Large intestine (tissue), 3 donors: ENCODE results near the gene B3GAT3. TPM values are rescaled to one million over a fixed set of nuclear protein-coding genes. Genes with fewer than 3 reads are reported as not detected.
A peak's percentile ranks its signal among the peaks of the same experiment; 100 is the strongest.
"Not testable (repeated sequence)": the region's sequence is repeated elsewhere in the genome, so short reads cannot be mapped to it uniquely, and the experiment has no call there.

ENCODE experiments used
- DNase-seq, 2 donors: peaks; one replicate each; pipeline versions ENCODE4 v3.0.0 to v3.0.0-alpha.2; 2013
- H3K27ac ChIP-seq: one replicate; pipeline ENCODE4 v1.5.1; 2013; ENCODE audit warnings: low read length
- H3K27me3 ChIP-seq: 2 replicates; pipeline ENCODE4 v1.6.1; 2013; ENCODE audit warnings: low read length; ENCODE audit not compliant: control insufficient read depth, insufficient read depth
- H3K36me3 ChIP-seq: 2 replicates; pipeline ENCODE4 v1.6.1; 2013; ENCODE audit warnings: low read length; ENCODE audit not compliant: control insufficient read depth, insufficient read depth
- H3K4me1 ChIP-seq: one replicate; pipeline ENCODE4 v1.6.1; 2013; ENCODE audit warnings: low read length; ENCODE audit not compliant: control insufficient read depth, insufficient read depth
- H3K4me3 ChIP-seq: one replicate; pipeline ENCODE4 v1.5.1; 2013; ENCODE audit warnings: low read length
- H3K9me3 ChIP-seq: one replicate; pipeline ENCODE4 v1.6.1; 2013; ENCODE audit warnings: mild to moderate bottlenecking, low read depth, low read length, moderate library complexity; ENCODE audit not compliant: control insufficient read depth
- WGBS: methylation state at CpG from one replicate; pipeline ENCODE4 v1.1.5; 2013; ENCODE audit warnings: low lambda C conversion rate; ENCODE audit not compliant: insufficient coverage; 5-methylcytosine and 5-hydroxymethylcytosine counted together
- polyA plus RNA-seq: library from polyadenylated mRNA; unstranded; fragments of 120-200 nt; gene quantifications from one replicate; pipeline ENCODE4 v1.2.1, GENCODE V29; 2013

B3GAT3 gene
- polyA plus RNA-seq, 1 donor = 40.0 TPM

- Histone ChIP-seq H3K4me1 (peaks cover 19% of the 10 kb centered on the region), H3K4me3 (peak overlapping the region; percentile 85), H3K36me3 (peaks cover 68% of the 10 kb centered on the region), H3K9me3 (no peaks in the 10 kb centered on the region), H3K27me3 (no peaks in the 10 kb centered on the region), H3K27ac (no peak overlapping the region)
- DNase-seq = no peak
- WGBS = no CpG with 5 or more reads among the region's 12 CpGs
These were observed 49.4 kb downstream of the B3GAT3 start for GRCh38 chr11:62572431-62572830.

DNA sequence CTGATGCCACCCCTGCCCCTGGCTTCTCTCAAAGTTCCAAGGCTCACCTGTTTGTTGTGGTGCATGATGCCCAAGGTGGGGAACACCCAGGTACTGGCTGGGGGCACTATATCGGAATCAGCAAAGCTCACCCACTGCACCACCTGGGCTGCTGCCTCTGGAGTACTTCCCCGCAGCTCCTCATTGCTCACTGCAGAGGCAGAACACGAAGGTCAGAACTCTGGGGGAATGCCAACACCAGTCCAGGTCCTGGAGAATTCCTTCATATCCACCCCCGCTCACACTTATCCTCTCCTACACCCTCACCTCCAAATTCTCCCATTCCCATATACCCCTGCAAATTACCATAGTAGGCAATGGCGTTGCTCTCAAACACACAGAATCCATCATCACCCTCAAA, 50.3 kb downstream of the B3GAT3 start:
- H3K27me3 ChIP-seq, H3K4me3 ChIP-seq, DNase-seq, H3K27ac ChIP-seq, H3K9me3 ChIP-seq: not testable (repeated sequence)
- Histone ChIP-seq H3K4me1 (peaks cover 19% of the 10 kb centered on the region), H3K36me3 (peaks cover 68% of the 10 kb centered on the region)
- no CpG with 5 or more reads among the region's 5 CpGs for WGBS

DNA sequence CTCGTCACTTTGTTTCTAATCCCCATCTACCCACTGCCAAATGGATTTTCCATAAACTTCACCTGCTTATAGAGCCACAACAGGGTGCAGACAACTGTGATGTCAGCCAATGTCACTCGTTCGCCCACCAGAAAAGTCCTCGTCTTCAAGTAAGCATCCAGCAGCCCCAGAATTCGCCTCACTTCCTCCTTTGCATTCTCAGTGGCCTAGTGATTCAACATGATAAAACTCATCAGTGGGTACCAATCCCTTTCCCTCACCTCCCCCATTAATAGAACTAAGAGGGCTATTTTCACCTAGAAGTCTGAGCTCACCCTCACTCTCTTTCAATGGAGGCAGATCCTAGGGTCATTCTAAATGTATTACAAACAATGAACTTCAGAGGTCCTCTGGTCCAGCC, 50.9 kb downstream of the B3GAT3 start:
- H3K27me3 ChIP-seq, DNase-seq, H3K27ac ChIP-seq, H3K4me3 ChIP-seq, H3K9me3 ChIP-seq: not testable (repeated sequence)
- no CpG with 5 or more reads among the region's 5 CpGs for WGBS
- Histone ChIP-seq H3K36me3 (peaks cover 68% of the 10 kb centered on the region), H3K4me1 (peaks cover 20% of the 10 kb centered on the region)

DNA sequence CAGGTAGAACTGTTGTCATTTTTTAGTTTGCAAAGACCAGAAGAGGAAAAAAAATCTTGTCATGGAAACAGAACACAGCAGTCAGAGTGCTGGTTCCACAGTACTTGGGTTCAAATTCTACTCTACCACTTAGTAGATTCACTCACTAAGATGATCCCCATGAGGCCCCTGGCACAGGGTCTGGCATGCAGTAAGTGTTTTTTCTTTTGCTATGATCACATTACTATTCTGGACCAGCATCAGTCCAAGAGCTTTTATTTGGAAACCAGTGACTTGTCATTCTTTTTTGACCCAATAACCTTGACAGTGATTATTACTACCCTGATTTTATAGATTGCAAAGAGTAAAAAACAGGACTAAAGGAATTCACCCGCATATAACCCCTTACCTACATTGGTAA, 52.2 kb downstream of the B3GAT3 start:
- Histone ChIP-seq H3K4me1 (peaks cover 15% of the 10 kb centered on the region), H3K36me3 (peaks cover 70% of the 10 kb centered on the region), H3K27me3 (no peaks in the 10 kb centered on the region), H3K4me3 (no peak overlapping the region), H3K27ac (no peak overlapping the region), H3K9me3 (no peaks in the 10 kb centered on the region)
- DNase-seq = no peak
- no CpG with 5 or more reads among the region's 1 CpG for WGBS

DNA sequence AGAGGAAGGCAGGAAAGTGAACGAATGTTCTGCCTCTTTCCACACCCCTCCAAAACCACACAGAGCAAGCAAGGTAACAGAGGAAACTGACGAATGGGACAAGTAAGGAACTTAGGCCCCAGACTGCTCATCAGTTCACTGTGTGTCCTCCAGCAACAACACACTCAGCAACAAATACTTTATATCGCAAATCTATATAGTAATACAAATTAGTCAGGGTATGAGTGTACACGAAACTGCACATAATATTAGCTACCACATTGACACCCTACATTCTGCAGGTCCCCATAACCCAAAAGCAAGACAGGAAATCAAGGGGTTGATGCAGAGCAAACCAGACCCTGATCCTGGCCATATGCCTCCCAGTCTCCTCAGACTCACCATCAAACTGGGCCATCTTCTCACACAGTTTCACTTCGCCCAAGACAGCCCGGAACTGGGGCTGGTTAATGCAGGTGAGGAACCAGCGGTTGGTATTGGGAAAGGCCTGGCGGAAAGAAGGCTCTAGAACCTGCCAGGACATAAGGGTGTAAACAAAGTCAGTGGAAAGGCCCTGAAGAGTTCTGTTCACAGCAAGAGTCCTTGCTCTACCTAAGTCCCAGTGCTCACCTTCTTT, 54.7 kb downstream of the B3GAT3 start:
- DNase-seq = no peak
- H3K36me3 ChIP-seq = peaks cover 84% of the 10 kb centered on the region
- H3K27me3 ChIP-seq = no peaks in the 10 kb centered on the region
- H3K4me3 ChIP-seq = no peak overlapping the region
- peaks cover 13% of the 10 kb centered on the region for H3K4me1 ChIP-seq
- H3K9me3 ChIP-seq = no peaks in the 10 kb centered on the region
- whole genome bisulfite sequencing = no CpG with 5 or more reads among the region's 8 CpGs
- no peak overlapping the region for H3K27ac ChIP-seq

DNA sequence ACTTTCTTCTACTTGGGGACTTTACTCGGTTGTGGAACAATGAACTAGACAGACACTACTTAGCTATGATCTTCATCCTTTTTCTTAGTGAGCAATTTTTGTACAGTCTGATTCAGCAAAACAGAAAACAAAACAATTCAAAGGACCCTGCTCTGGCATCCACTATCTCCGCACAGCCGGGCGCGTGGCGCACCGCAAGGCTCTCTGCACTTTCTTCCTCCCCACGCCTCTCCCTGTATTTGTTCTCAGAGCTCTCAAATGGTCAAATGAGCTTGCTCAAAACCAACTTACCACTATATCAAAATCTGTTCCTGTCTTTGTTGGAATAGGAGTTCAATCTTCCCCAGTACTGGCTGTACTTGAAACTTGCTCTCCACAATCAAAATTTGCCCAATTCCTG, 55.5 kb downstream of the B3GAT3 start:
- H3K4me3 ChIP-seq = no peak overlapping the region
- no peaks in the 10 kb centered on the region for H3K9me3 ChIP-seq
- H3K36me3 ChIP-seq = peaks cover 80% of the 10 kb centered on the region
- H3K27ac ChIP-seq = no peak overlapping the region
- peaks cover 19% of the 10 kb centered on the region for H3K4me1 ChIP-seq
- no peak for DNase-seq
- no peaks in the 10 kb centered on the region for H3K27me3 ChIP-seq
- WGBS = 95% methylated on average over 7 of the region's 8 CpGs

Other genes starting within 250 kb of the B3GAT3 start
- not detected for gene SCGB1A1, start 203.0 kb downstream of the B3GAT3 start, polyA plus RNA-seq
- 134 TPM for gene AHNAK, start 75.2 kb downstream of the B3GAT3 start, polyA plus RNA-seq
- 2,426 TPM for gene EEF1G, start 48.1 kb downstream of the B3GAT3 start, polyA plus RNA-seq
- gene TUT1, start 30.5 kb downstream of the B3GAT3 start, polyA plus RNA-seq = 18.7 TPM
- gene MTA2, start 20.1 kb downstream of the B3GAT3 start, polyA plus RNA-seq = 51.6 TPM
- 25.3 TPM for gene EML3, start 9.2 kb downstream of the B3GAT3 start, polyA plus RNA-seq
- 4.5 TPM for gene ROM1, start 8.7 kb downstream of the B3GAT3 start, polyA plus RNA-seq
- gene GANAB, start 24.6 kb upstream of the B3GAT3 start, polyA plus RNA-seq = 272 TPM
- 15.2 TPM for gene INTS5, start 31.3 kb upstream of the B3GAT3 start, polyA plus RNA-seq
- 60.4 TPM for gene C11orf98, start 43.2 kb upstream of the B3GAT3 start, polyA plus RNA-seq
- gene CSKMT, start 43.3 kb upstream of the B3GAT3 start, polyA plus RNA-seq = 8.7 TPM
- 10.4 TPM for gene UQCC3, start 49.7 kb upstream of the B3GAT3 start, polyA plus RNA-seq
- gene LBHD1, start 50.3 kb upstream of the B3GAT3 start, polyA plus RNA-seq = 5.7 TPM
- gene UBXN1, start 57.1 kb upstream of the B3GAT3 start, polyA plus RNA-seq = 146 TPM
- gene LRRN4CL, start 67.5 kb upstream of the B3GAT3 start, polyA plus RNA-seq = 2.9 TPM
- gene BSCL2, start 85.4 kb upstream of the B3GAT3 start, polyA plus RNA-seq = 38.6 TPM
- 10.9 TPM for gene GNG3, start 85.7 kb upstream of the B3GAT3 start, polyA plus RNA-seq
- 65.1 TPM for gene HNRNPUL2, start 105.5 kb upstream of the B3GAT3 start, polyA plus RNA-seq
- 37.9 TPM for gene TTC9C, start 106.5 kb upstream of the B3GAT3 start, polyA plus RNA-seq
- gene ZBTB3, start 132.2 kb upstream of the B3GAT3 start, polyA plus RNA-seq = 7.2 TPM
- gene POLR2G, start 139.6 kb upstream of the B3GAT3 start, polyA plus RNA-seq = 87.5 TPM
- gene TAF6L, start 149.4 kb upstream of the B3GAT3 start, polyA plus RNA-seq = 28.5 TPM
- gene TMEM179B, start 165.4 kb upstream of the B3GAT3 start, polyA plus RNA-seq = 69.5 TPM
- gene TMEM223, start 170.0 kb upstream of the B3GAT3 start, polyA plus RNA-seq = 18.4 TPM
- gene NXF1, start 183.5 kb upstream of the B3GAT3 start, polyA plus RNA-seq = 89.3 TPM
- 42.4 TPM for gene STX5, start 210.1 kb upstream of the B3GAT3 start, polyA plus RNA-seq
- 0.76 TPM for gene TEX54, start 210.9 kb upstream of the B3GAT3 start, polyA plus RNA-seq
- gene WDR74, start 217.6 kb upstream of the B3GAT3 start, polyA plus RNA-seq = 38.4 TPM